ENCODE data around the gene SPOPL. TPM values are rescaled to one million over a fixed set of nuclear protein-coding genes. Genes with fewer than 3 reads are reported as not detected.

The SPOPL gene
- total and polyA plus RNA-seq, 10 of the 15 experiments (the other 5 are each of a cell fraction or from before 2014, with no cell fraction given) = 4.0 to 25.0 (median 11.5) TPM

- RAD21 ChIA-PET (ENCODE audit: unreplicated experiment) = no interaction called here
- WGBS (ENCODE audit: insufficient coverage, insufficient replicate concordance, low lambda C conversion rate, missing lambda C conversion rate) = 81% methylated on average over 5 of the region's 5 CpGs
- FAIRE-seq (no peak), ATAC-seq (no peak), DNase-seq (ENCODE audit: low read depth, low spot score) (no peak)
- Histone ChIP-seq H3K4me3 (no peak overlapping the region), H3K9ac (ENCODE audit: control insufficient read depth, insufficient read depth, low read length) (no peak overlapping the region), H2AFZ (ENCODE audit: control insufficient read depth, low read depth, low read length) (no peak overlapping the region), H3K36me3 (ENCODE audit: control insufficient read depth in 2 of 2, insufficient read depth in 2 of 2, low read length in 1 of 2) (no peaks in the 10 kb centered on the region), H3K27ac (ENCODE audit: control insufficient read depth, insufficient read depth) (no peak overlapping the region), H3K9me3 (replicated peaks; ENCODE audit: control insufficient read depth, insufficient read depth, low read length) (no peaks in the 10 kb centered on the region), H3K4me1 (ENCODE audit: control insufficient read depth, insufficient read depth, low read length) (peaks cover 21% of the 10 kb centered on the region), H3K4me2 (ENCODE audit: control insufficient read depth, insufficient read depth) (no peak overlapping the region), H3K79me2 (ENCODE audit: control insufficient read depth, insufficient read depth, low read length) (no peaks in the 10 kb centered on the region), H3K27me3 (replicated peaks in 1 of 2; ENCODE audit: control insufficient read depth in 2 of 2, insufficient read depth in 2 of 2, low read length in 1 of 2) (no peaks in the 10 kb centered on the region), H4K20me1 (ENCODE audit: control insufficient read depth, insufficient read depth) (no peaks in the 10 kb centered on the region)
- CTCF ChIA-PET = no interaction called here
- intact Hi-C loops (cut with micrococcal nuclease; ENCODE audit: unreplicated experiment) (no loop called here), in situ Hi-C loops (cut with MboI) (no loop called here)
- no TSS peak for BruUV-seq (replicated peaks)
- POLR2A ChIA-PET = no interaction called here
- SMC1A ChIA-PET (ENCODE audit: uncharacterized antibody, unreplicated experiment) = no interaction called here
- TF ChIP-seq GABPA (IDR thresholded peaks at IDR 0.05; ENCODE audit: low read depth) = no peak
- TF ChIP-seq MYC (IDR thresholded peaks at IDR 0.05; ENCODE audit: insufficient read depth, insufficient read length, insufficient replicate concordance, low read length, severe bottlenecking) = no peak
- no peak for TF ChIP-seq CBX5 (IDR thresholded peaks at IDR 0.05; ENCODE audit: low read depth)
- no peak for TF ChIP-seq NKRF (conservative IDR thresholded peaks at IDR 0.05)
- TF ChIP-seq POU2F2 (IDR thresholded peaks at IDR 0.05; ENCODE audit: borderline replicate concordance, low read depth, low read length) = no peak
- no peak for TF ChIP-seq SMC3 (IDR thresholded peaks at IDR 0.05; ENCODE audit: borderline replicate concordance, low read length)
- no peak for TF ChIP-seq BCL3 (IDR thresholded peaks at IDR 0.05; ENCODE audit: borderline replicate concordance, insufficient read depth, low read depth, low read length, poor library complexity, severe bottlenecking)
- no peak for TF ChIP-seq CUX1 (IDR thresholded peaks at IDR 0.05; ENCODE audit: insufficient replicate concordance, low read depth, low read length)
- TF ChIP-seq KAT2A (conservative IDR thresholded peaks at IDR 0.05; ENCODE audit: control insufficient read depth, low read depth, low read length) = no peak
- no peak for TF ChIP-seq E4F1 (IDR thresholded peaks at IDR 0.05; ENCODE audit: borderline replicate concordance, partially characterized antibody)
- TF ChIP-seq USF2 (IDR thresholded peaks at IDR 0.05; ENCODE audit: borderline replicate concordance, low read depth, low read length) = no peak
Observed at GRCh38 chr2:138470941-138471340, 30.6 kb upstream of the SPOPL start.
